Mucosa of rectum (tissue), 2 donors: ENCODE results near the gene CDKAL1.

Source experiments
- H3K27ac ChIP-seq, 2 donors: one replicate each; pipeline ENCODE4 v1.7.0; 2013; ENCODE audit warnings: inconsistent platforms in 2 of 2, low read depth in 2 of 2, low read length in 2 of 2
- H3K27me3 ChIP-seq, 2 donors: one replicate each; pipeline ENCODE4 v1.7.0; 2013; ENCODE audit warnings: low read length in 2 of 2; ENCODE audit not compliant: control insufficient read depth in 2 of 2, insufficient read depth in 2 of 2
- H3K36me3 ChIP-seq, 2 donors: one replicate each; pipeline ENCODE4 v1.7.0; 2013; ENCODE audit warnings: low read length in 2 of 2; ENCODE audit not compliant: control insufficient read depth in 2 of 2, insufficient read depth in 2 of 2
- H3K4me1 ChIP-seq, 2 donors: one replicate each; pipeline ENCODE4 v1.7.0; 2013; ENCODE audit warnings: low read length in 2 of 2, mild to moderate bottlenecking in 1 of 2; ENCODE audit not compliant: control insufficient read depth in 2 of 2, insufficient read depth in 2 of 2
- H3K4me3 ChIP-seq, 2 donors: one replicate each; pipeline ENCODE4 v1.7.0; 2013; ENCODE audit warnings: low read length in 2 of 2
- H3K9ac ChIP-seq, 2 donors: one replicate each; pipeline ENCODE4 v1.7.0; 2013; ENCODE audit warnings: low read length in 2 of 2, low read depth in 1 of 2, mild to moderate bottlenecking in 1 of 2
- H3K9me3 ChIP-seq, 2 donors: one replicate each; pipeline ENCODE4 v1.7.0; 2013; ENCODE audit warnings: low read length in 2 of 2; ENCODE audit not compliant: control insufficient read depth in 2 of 2
- donor health status: healthy.
- donor health status: Normal muscosa, but diverticular disease.

CDKAL1 gene

GRCh38 chr6:20569000-20569610 lies 34.8 kb downstream of the CDKAL1 start:
- Histone ChIP-seq H3K9me3 (no peaks in the 10 kb centered on the region), H3K36me3 (no peaks in the 10 kb centered on the region), H3K9ac (no peak overlapping the region), H3K4me1 (no peaks in the 10 kb centered on the region), H3K27ac (no peak overlapping the region), H3K4me3 (no peak overlapping the region), H3K27me3 (no peaks in the 10 kb centered on the region)

GRCh38 chr6:20571261-20571660 lies 37.0 kb downstream of the CDKAL1 start:
- no peaks in the 10 kb centered on the region for H3K4me1 ChIP-seq
- H3K27me3 ChIP-seq = no peaks in the 10 kb centered on the region
- H3K9me3 ChIP-seq = no peaks in the 10 kb centered on the region
- H3K27ac ChIP-seq = no peak overlapping the region
- no peak overlapping the region for H3K9ac ChIP-seq
- H3K36me3 ChIP-seq = no peaks in the 10 kb centered on the region
- H3K4me3 ChIP-seq = no peak overlapping the region

- H3K27ac ChIP-seq = no peak overlapping the region
- peaks cover 0 to 5% of the 10 kb centered on the region in 2 donors for H3K36me3 ChIP-seq
- no peaks in the 10 kb centered on the region for H3K9me3 ChIP-seq
- no peak overlapping the region for H3K4me3 ChIP-seq
- no peaks in the 10 kb centered on the region for H3K4me1 ChIP-seq
- H3K27me3 ChIP-seq = no peaks in the 10 kb centered on the region
- no peak overlapping the region for H3K9ac ChIP-seq
Measured at GRCh38 chr6:20572288-20572687, 38.0 kb downstream of the CDKAL1 start.

GRCh38 chr6:20572940-20573339 lies 38.7 kb downstream of the CDKAL1 start:
- H3K4me3 ChIP-seq = no peak overlapping the region
- H3K27ac ChIP-seq = no peak overlapping the region
- H3K36me3 ChIP-seq = peaks cover 0 to 9% of the 10 kb centered on the region in 2 donors
- H3K27me3 ChIP-seq = no peaks in the 10 kb centered on the region
- H3K4me1 ChIP-seq = no peaks in the 10 kb centered on the region
- H3K9me3 ChIP-seq = no peaks in the 10 kb centered on the region
- no peak overlapping the region for H3K9ac ChIP-seq

- H3K4me3 ChIP-seq = no peak overlapping the region
- H3K9me3 ChIP-seq = no peaks in the 10 kb centered on the region
- H3K4me1 ChIP-seq = no peaks in the 10 kb centered on the region
- H3K36me3 ChIP-seq = peaks cover 0 to 9% of the 10 kb centered on the region in 2 donors
- H3K27me3 ChIP-seq = no peaks in the 10 kb centered on the region
- H3K9ac ChIP-seq = no peak overlapping the region
- H3K27ac ChIP-seq = no peak overlapping the region
Measured at GRCh38 chr6:20574355-20574754, 40.1 kb downstream of the CDKAL1 start.

- H3K27me3 ChIP-seq = no peaks in the 10 kb centered on the region
- H3K4me3 ChIP-seq = no peak overlapping the region
- no peaks in the 10 kb centered on the region for H3K9me3 ChIP-seq
- no peaks in the 10 kb centered on the region for H3K4me1 ChIP-seq
- H3K36me3 ChIP-seq = peaks cover 0 to 13% of the 10 kb centered on the region in 2 donors
- H3K9ac ChIP-seq = no peak overlapping the region
- H3K27ac ChIP-seq = no peak overlapping the region
Measured at GRCh38 chr6:20575125-20575524, 40.9 kb downstream of the CDKAL1 start.

- H3K4me3 ChIP-seq = no peak overlapping the region
- H3K27me3 ChIP-seq = no peaks in the 10 kb centered on the region
- no peaks in the 10 kb centered on the region for H3K4me1 ChIP-seq
- no peaks in the 10 kb centered on the region for H3K9me3 ChIP-seq
- H3K27ac ChIP-seq = no peak overlapping the region
- H3K9ac ChIP-seq = no peak overlapping the region
- peaks cover 0 to 13% of the 10 kb centered on the region in 2 donors for H3K36me3 ChIP-seq
Measured at GRCh38 chr6:20575704-20576451, 41.6 kb downstream of the CDKAL1 start.

GRCh38 chr6:20577173-20577688 lies 43.0 kb downstream of the CDKAL1 start:
- no peaks in the 10 kb centered on the region for H3K9me3 ChIP-seq
- no peak overlapping the region for H3K4me3 ChIP-seq
- H3K27me3 ChIP-seq = no peaks in the 10 kb centered on the region
- no peaks in the 10 kb centered on the region for H3K4me1 ChIP-seq
- H3K36me3 ChIP-seq = peaks cover 0 to 13% of the 10 kb centered on the region in 2 donors
- H3K9ac ChIP-seq = no peak overlapping the region
- no peak overlapping the region for H3K27ac ChIP-seq

GRCh38 chr6:20581070-20581469 lies 46.8 kb downstream of the CDKAL1 start:
- Histone ChIP-seq H3K27ac (no peak overlapping the region), H3K36me3 (peaks cover 0 to 16% of the 10 kb centered on the region in 2 donors), H3K9me3 (no peaks in the 10 kb centered on the region), H3K4me3 (no peak overlapping the region), H3K9ac (no peak overlapping the region), H3K27me3 (no peaks in the 10 kb centered on the region), H3K4me1 (no peaks in the 10 kb centered on the region)

GRCh38 chr6:20582586-20583443 lies 48.6 kb downstream of the CDKAL1 start:
- Histone ChIP-seq H3K36me3 (peaks cover 0 to 7% of the 10 kb centered on the region in 2 donors), H3K27ac (no peak overlapping the region), H3K4me3 (no peak overlapping the region), H3K9me3 (no peaks in the 10 kb centered on the region), H3K27me3 (no peaks in the 10 kb centered on the region), H3K9ac (no peak overlapping the region), H3K4me1 (no peaks in the 10 kb centered on the region)
